ENCODE results near the gene ICAM2. TPM values are rescaled to one million over a fixed set of nuclear protein-coding genes. Genes with fewer than 3 reads are reported as not detected.

ICAM2 gene
- 1.3 and 1.8 TPM in 2 replicates for total RNA-seq

DNA sequence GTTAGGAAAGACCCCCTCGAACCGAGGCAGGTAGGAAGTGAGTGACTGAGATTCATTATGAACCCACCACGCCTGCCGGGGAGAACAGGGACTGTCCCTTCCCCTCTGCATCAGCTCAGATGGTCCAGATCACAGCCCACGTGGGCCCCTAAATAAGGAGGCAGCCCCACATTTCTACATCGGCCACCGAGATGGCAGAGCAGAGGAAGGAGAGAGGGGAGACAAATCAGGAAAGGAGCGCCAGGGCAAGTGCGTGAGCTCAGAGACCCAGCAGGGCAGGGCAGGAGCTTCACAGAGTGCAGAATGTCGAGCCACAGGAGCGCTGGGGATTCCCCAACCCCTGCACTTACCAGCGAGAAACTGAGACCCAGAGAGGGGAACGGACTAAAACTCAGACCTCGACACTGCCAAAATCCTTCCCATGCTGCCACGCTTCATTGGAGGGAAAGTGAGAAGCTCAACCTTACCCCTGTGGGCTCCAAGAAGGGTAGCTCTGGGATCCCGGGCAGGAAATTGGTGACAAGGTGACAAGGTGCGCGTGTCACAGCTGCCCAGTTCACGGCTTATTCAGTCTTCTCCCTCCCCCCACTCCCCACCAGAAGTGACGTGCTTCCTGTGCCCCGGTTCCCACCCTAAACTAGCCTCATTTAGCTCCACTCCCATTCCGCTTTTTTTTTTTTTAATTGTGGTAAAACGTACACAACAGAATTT, at the start of gene ICAM2:
ICAM2 (minus strand) TSS at position 578 of the 711 bp plus-strand sequence. CDS start 13,942 bp downstream, outside the sequence.

DNA sequence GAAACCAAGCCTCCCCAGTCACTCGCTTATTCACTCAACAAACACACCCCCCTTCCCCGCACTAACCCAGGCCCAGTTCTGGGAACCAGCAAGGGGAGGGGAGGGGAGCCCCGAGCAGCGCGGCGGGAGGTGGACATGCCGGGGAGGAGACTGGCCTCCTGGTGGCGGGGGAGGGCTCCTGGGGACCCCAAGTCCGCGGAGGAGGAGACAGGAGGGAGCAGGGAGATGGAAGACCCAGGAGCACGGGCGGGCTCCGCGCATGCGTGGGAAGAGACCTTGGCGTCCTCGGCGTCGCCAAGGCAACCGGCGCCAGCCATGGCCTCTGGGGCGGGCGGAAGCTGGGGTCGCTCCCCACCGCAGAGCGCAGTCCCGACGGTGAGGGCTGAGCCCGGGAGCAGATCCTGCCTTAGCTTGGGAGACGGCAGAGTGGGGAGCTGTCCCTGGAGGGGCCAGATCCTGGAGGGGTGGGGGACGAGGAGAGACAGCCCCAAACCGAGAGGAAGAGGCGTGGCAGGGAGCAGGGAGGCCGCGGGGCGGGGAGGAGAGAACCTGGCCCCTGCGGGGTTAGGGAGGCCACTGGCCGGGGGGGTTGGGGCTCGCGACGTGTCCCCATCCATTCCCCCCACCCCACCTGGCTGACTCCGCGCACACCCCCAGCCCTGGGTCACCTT, 22.2 kb downstream of the ICAM2 start, which contains the start of gene PRR29:
PRR29 (plus strand) TSS at position 302 of the 671 bp plus-strand sequence; CDS start at position 316, 14 bp downstream.

DNA sequence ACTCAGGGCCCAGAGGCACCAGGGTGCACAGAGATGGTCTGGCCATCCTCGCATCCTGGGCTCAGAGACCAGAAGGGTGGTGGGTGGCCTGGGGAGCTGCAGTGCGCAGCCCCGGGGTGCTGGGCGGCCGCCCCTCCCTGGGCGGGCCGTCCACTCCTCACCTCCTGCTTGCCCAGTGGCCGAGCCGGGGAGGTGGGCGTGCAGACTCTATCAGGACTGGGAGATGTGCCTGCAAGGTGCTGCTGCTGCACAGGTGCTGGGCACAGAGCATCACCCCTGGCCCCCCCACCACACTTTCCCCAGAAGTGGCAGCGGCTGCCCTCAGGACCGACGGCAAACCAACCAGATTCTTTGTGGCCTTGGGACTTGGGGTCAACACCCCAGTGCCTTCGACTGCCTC, 47.6 kb downstream of the ICAM2 start, which contains the start of gene SCN4A:
SCN4A (minus strand) TSS at position 123 of the 400 bp plus-strand sequence; CDS start at position 46, 77 bp downstream.

Other genes with a start within 250 kb of the ICAM2 start
- 20.3 and 22.6 TPM in 2 replicates for gene CCDC47, start 247.0 kb downstream of the ICAM2 start, total RNA-seq
- gene DDX42, start 246.5 kb downstream of the ICAM2 start, total RNA-seq = 27.9 and 31.2 TPM in 2 replicates
- 64.2 and 92.2 TPM in 2 replicates for gene PSMC5, start 193.2 kb downstream of the ICAM2 start, total RNA-seq
- gene FTSJ3, start 193.0 kb downstream of the ICAM2 start, total RNA-seq = 36.7 and 50.5 TPM in 2 replicates
- gene SMARCD2, start 177.9 kb downstream of the ICAM2 start, total RNA-seq = 106 and 111 TPM in 2 replicates
- not detected in 2 replicates for gene CSH2, start 147.0 kb downstream of the ICAM2 start, total RNA-seq
- not detected in 2 replicates for gene GH2, start 138.7 kb downstream of the ICAM2 start, total RNA-seq
- gene CSH1, start 124.1 kb downstream of the ICAM2 start, total RNA-seq = not detected in 2 replicates
- not detected in 2 replicates for gene CSHL1, start 109.4 kb downstream of the ICAM2 start, total RNA-seq
- not detected in 2 replicates for gene GH1, start 101.8 kb downstream of the ICAM2 start, total RNA-seq
- gene CD79B, start 88.3 kb downstream of the ICAM2 start, total RNA-seq = not detected in 2 replicates
- under 0.01 and 0.59 TPM in 2 replicates for gene SCN4A, start 47.7 kb downstream of the ICAM2 start, total RNA-seq
- gene PRR29, start 22.3 kb downstream of the ICAM2 start, total RNA-seq = 0.30 TPM in 1 of 2 replicates, not detected in the other
- 3.5 and 4.8 TPM in 2 replicates for gene ERN1, start 109.5 kb upstream of the ICAM2 start, total RNA-seq
- gene TEX2, start 242.6 kb upstream of the ICAM2 start, total RNA-seq = 10.6 and 13.6 TPM in 2 replicates

Measured in bronchus fibroblast of lung (primary cell).